Hematopoietic multipotent progenitor cell treated with erythropoietin and hydrocortisone succinate and interleukin-3 and kit ligand, for 4 days (in vitro differentiated cells): Measurements from ENCODE around the gene IGDCC3.

Experiments
- DNase-seq: peaks from one replicate; pipeline ENCODE4 v3.0.0-alpha.2; 2015

Gene IGDCC3

GRCh38 chr15:65386376-65386775, 8.6 kb upstream of the IGDCC3 start:
- DNase-seq = no peak

- no peak for DNase-seq
Measured at GRCh38 chr15:65385870-65386258, 8.1 kb upstream of the IGDCC3 start.

GRCh38 chr15:65384895-65385869, 7.4 kb upstream of the IGDCC3 start:
- DNase-seq = peak; percentile 92

- no peak for DNase-seq
Measured at GRCh38 chr15:65384505-65384894, 6.7 kb upstream of the IGDCC3 start.

GRCh38 chr15:65383991-65384390, 6.2 kb upstream of the IGDCC3 start:
- DNase-seq = no peak

GRCh38 chr15:65383456-65383855, 5.7 kb upstream of the IGDCC3 start:
- DNase-seq = no peak

GRCh38 chr15:65382921-65383320, 5.1 kb upstream of the IGDCC3 start:
- DNase-seq = no peak

GRCh38 chr15:65382146-65382491, 4.3 kb upstream of the IGDCC3 start:
- DNase-seq = no peak

- DNase-seq = no peak
Measured at GRCh38 chr15:65381445-65382145, 3.8 kb upstream of the IGDCC3 start.

GRCh38 chr15:65379986-65380385, 2.2 kb upstream of the IGDCC3 start:
- no peak for DNase-seq

GRCh38 chr15:65377105-65377975, 462 bp downstream of the IGDCC3 start:
- peak; percentile 42 for DNase-seq

- DNase-seq = peak; percentile 22
Measured at GRCh38 chr15:65376767-65377104, 1.1 kb downstream of the IGDCC3 start.

- DNase-seq = no peak
Measured at GRCh38 chr15:65375871-65376607, 1.8 kb downstream of the IGDCC3 start.

GRCh38 chr15:65374821-65375401, 2.9 kb downstream of the IGDCC3 start:
- no peak for DNase-seq

GRCh38 chr15:65374334-65374733, 3.5 kb downstream of the IGDCC3 start:
- DNase-seq = no peak

GRCh38 chr15:65373163-65373651, 4.6 kb downstream of the IGDCC3 start:
- no peak for DNase-seq

GRCh38 chr15:65372787-65373067, 5.1 kb downstream of the IGDCC3 start:
- no peak for DNase-seq

GRCh38 chr15:65371976-65372786, 5.6 kb downstream of the IGDCC3 start:
- no peak for DNase-seq

- no peak for DNase-seq
Measured at GRCh38 chr15:65370885-65371284, 6.9 kb downstream of the IGDCC3 start.

- DNase-seq = no peak
Measured at GRCh38 chr15:65369651-65370050, 8.2 kb downstream of the IGDCC3 start.

- DNase-seq = no peak
Measured at GRCh38 chr15:65369212-65369547, 8.6 kb downstream of the IGDCC3 start.
